Upper lobe of left lung (tissue), 4 donors: ENCODE data around the gene DLX5.

ENCODE experiments used
- CTCF ChIP-seq, 6 experiments: fragments of 450-650 bp in 4 of 6; fragments of 200-600 bp in 2 of 6; sonication (generic) in 2 of 6; IDR thresholded peaks; one replicate each; pipeline ENCODE4 v1.5.1; 2016 to 2019; ENCODE audit warnings: antibody characterized with exemption in 6 of 6
- EP300 ChIP-seq, 4 donors: sonication (generic); formaldehyde crosslinking; IDR thresholded peaks; one replicate each; pipeline ENCODE4 v1.5.1; 2017; ENCODE audit warnings: antibody characterized with exemption in 4 of 4, control low read depth in 2 of 4
- POLR2A ChIP-seq, 4 donors: fragments of 450-650 bp; IDR thresholded peaks; one replicate each; pipeline ENCODE4 v1.5.1; 2016 to 2017; ENCODE audit warnings: antibody characterized with exemption in 4 of 4, mild to moderate bottlenecking in 2 of 4
- POLR2AphosphoS5 ChIP-seq, 2 donors: sonication (generic); formaldehyde crosslinking; IDR thresholded peaks; one replicate each; pipeline ENCODE4 v1.5.1; 2017; ENCODE audit warnings: antibody characterized with exemption in 2 of 2

- TF ChIP-seq EP300 (IDR thresholded peaks at IDR 0.05) (no peak), POLR2AphosphoS5 (IDR thresholded peaks at IDR 0.05) (no peak), CTCF (IDR thresholded peaks at IDR 0.05) (no peak), POLR2A (IDR thresholded peaks at IDR 0.05) (no peak)
Measured at GRCh38 chr7:97003262-97004246, 21.1 kb downstream of the DLX5 start.
